HepG2 (cell line): ENCODE data around the gene SPTAN1. TPM values are rescaled to one million over a fixed set of nuclear protein-coding genes. Genes with fewer than 3 reads are reported as not detected.

Source experiments
- ATAC-seq: fragments of 200-7000 bp; cut with Tn5 transposase; 3 replicates; pipeline ENCODE4 v1.9.1; 2020; ENCODE audit warnings: mild to moderate bottlenecking, moderate library complexity
- BruUV-seq: library from RNA; stranded (reverse); fragments of 400-500 nt; replicated peaks from 2 replicates; lab custom pipeline; 2021; lab: Mats Ljungman, UMichigan
- CTCF ChIA-PET: fragments of 300-600 bp; formaldehyde crosslinking; extraction: SDS; loops from one replicate; lab custom pipeline; 2021; ENCODE audit warnings: low total read pairs, inconsistent platforms, low intra/inter-chr PET ratio; lab: Yijun Ruan, JAX
- POLR2A ChIA-PET: fragments of 350-600 bp; sonication (Branson Sonifier 250); formaldehyde crosslinking; loops from one replicate; lab custom pipeline; 2020; ENCODE audit warnings: antibody characterized with exemption, inconsistent platforms; lab: Yijun Ruan, JAX
- DNase-seq: peaks from one replicate; pipeline ENCODE4 v3.0.0-alpha.2; 2015; ENCODE audit warnings: low spot score
- FAIRE-seq: peaks from 3 replicates; lab custom pipeline; 2011; peaks lifted over from hg19 to GRCh38; lab: Jason Lieb, UNC
- H2AFZ ChIP-seq: one replicate; pipeline ENCODE4 v1.6.1; 2011; ENCODE audit warnings: low read length, inconsistent platforms
- H3K27ac ChIP-seq: fragments of 300-600 bp; 3 replicates; pipeline ENCODE4 v1.8.0; 2011; ENCODE audit warnings: mixed run types, mild to moderate bottlenecking, mixed read lengths, low read length, inconsistent platforms; ENCODE audit not compliant: insufficient read depth; ENCODE audit errors: extremely low read length
- H3K27me3 ChIP-seq, 2 experiments: fragments of 200-600 bp in 1 of 2; 2 replicates in 1 of 2; 3 replicates in 1 of 2; pipeline versions ENCODE4 v1.6.0 to v1.8.0; 2011; ENCODE audit warnings: low read length in 2 of 2, mild to moderate bottlenecking in 2 of 2, moderate library complexity in 2 of 2, inconsistent platforms in 1 of 2; ENCODE audit not compliant: insufficient read depth in 2 of 2, control insufficient read depth in 1 of 2
- H3K36me3 ChIP-seq, 2 experiments: fragments of 200-600 bp in 1 of 2; replicated peaks in 1 of 2; 2 replicates in 1 of 2; 3 replicates in 1 of 2; pipeline versions ENCODE4 v1.5.1 to v1.8.0; 2011; ENCODE audit warnings: low read length in 2 of 2, inconsistent platforms in 1 of 2; ENCODE audit not compliant: insufficient read depth in 2 of 2, control insufficient read depth in 1 of 2
- H3K4me1 ChIP-seq: 2 replicates; pipeline ENCODE4 v1.5.1; 2012; ENCODE audit warnings: low read length, inconsistent platforms; ENCODE audit not compliant: insufficient read depth
- H3K4me2 ChIP-seq: 2 replicates; pipeline ENCODE4 v1.6.0; 2011; ENCODE audit warnings: low read depth, low read length, inconsistent platforms
- H3K4me3 ChIP-seq, 3 experiments: fragments of 200-600 bp in 1 of 3; sonication (generic), shearing (Covaris generic) in 1 of 3; replicated peaks in 1 of 3; 2 replicates each; pipeline ENCODE4 v1.5.1; 2011 to 2016; ENCODE audit warnings: low read length in 3 of 3, inconsistent platforms in 2 of 3, low read depth in 2 of 3, mild to moderate bottlenecking in 2 of 3, control low read depth in 1 of 3, mixed read lengths in 1 of 3; ENCODE audit not compliant: insufficient read depth in 1 of 3
- H3K79me2 ChIP-seq: one replicate; pipeline ENCODE4 v1.6.1; 2011; ENCODE audit warnings: low read length, inconsistent platforms; ENCODE audit not compliant: insufficient read depth
- H3K9ac ChIP-seq: 2 replicates; pipeline ENCODE4 v1.6.0; 2011; ENCODE audit warnings: mild to moderate bottlenecking, low read depth, low read length, inconsistent platforms; ENCODE audit not compliant: insufficient read depth
- H3K9me3 ChIP-seq: 2 replicates; pipeline ENCODE4 v1.5.1; 2012; ENCODE audit warnings: mild to moderate bottlenecking, low read length
- H4K20me1 ChIP-seq: 2 replicates; pipeline ENCODE4 v1.6.0; 2011; ENCODE audit warnings: inconsistent platforms, mild to moderate bottlenecking, low read length, moderate library complexity; ENCODE audit not compliant: insufficient read depth
- BRF2 ChIP-seq: sonication (generic); formaldehyde crosslinking; IDR thresholded peaks from 2 replicates; pipeline ENCODE4 v1.8.1; 2022; ENCODE audit warnings: mild to moderate bottlenecking, missing genetic modification reagents
- DR1 ChIP-seq: sonication (generic); formaldehyde crosslinking; IDR thresholded peaks from 2 replicates; pipeline ENCODE4 v1.8.0; 2021; ENCODE audit warnings: mild to moderate bottlenecking, missing genetic modification reagents, inconsistent platforms
- HES4 ChIP-seq: sonication (generic); formaldehyde crosslinking; IDR thresholded peaks from 2 replicates; pipeline ENCODE4 v1.9.0; 2021; ENCODE audit warnings: mild to moderate bottlenecking, missing genetic modification reagents, borderline replicate concordance
- HMG20B ChIP-seq: conservative IDR thresholded peaks from 2 replicates; pipeline ENCODE4 v1.6.1; 2016; ENCODE audit warnings: missing genetic modification reagents, missing compliant biosample characterization
- MAFG ChIP-seq: sonication (generic); formaldehyde crosslinking; IDR thresholded peaks from 2 replicates; pipeline ENCODE4 v1.5.1; 2020; ENCODE audit warnings: mild to moderate bottlenecking, missing genetic modification reagents
- NFE2 ChIP-seq: sonication (generic); formaldehyde crosslinking; IDR thresholded peaks from 2 replicates; pipeline ENCODE4 v1.4.0; 2020; ENCODE audit warnings: missing genetic modification reagents
- NFE2L2 ChIP-seq: fragments of 150-350 bp; IDR thresholded peaks from 2 replicates; pipeline ENCODE4 v1.6.1; 2014; ENCODE audit warnings: low read length
- RBFOX2 ChIP-seq: fragments of 200-400 bp; formaldehyde crosslinking; IDR thresholded peaks from 2 replicates; pipeline ENCODE4 v1.6.1; 2017; ENCODE audit warnings: low read depth, mild to moderate bottlenecking, low read length
- TCF12 ChIP-seq, 2 experiments: fragments of 450-650 bp in 1 of 2; sonication (generic) in 1 of 2; formaldehyde crosslinking in 1 of 2; IDR thresholded peaks; 2 replicates each; pipeline versions ENCODE4 v1.6.1 to v1.8.0; 2017 to 2022; ENCODE audit warnings: antibody characterized with exemption in 1 of 2, mild to moderate bottlenecking in 1 of 2, missing genetic modification reagents in 1 of 2, moderate library complexity in 1 of 2
- ZBTB7B ChIP-seq: sonication (generic); formaldehyde crosslinking; IDR thresholded peaks from 2 replicates; pipeline ENCODE4 v1.4.0; 2020; ENCODE audit warnings: missing genetic modification reagents
- ZNF235 ChIP-seq: sonication (generic); formaldehyde crosslinking; IDR thresholded peaks from 2 replicates; pipeline ENCODE4 v1.8.1; 2023; ENCODE audit warnings: mild to moderate bottlenecking, missing genetic modification reagents, borderline replicate concordance
- ZNF720 ChIP-seq: sonication (generic); formaldehyde crosslinking; IDR thresholded peaks from 2 replicates; pipeline ENCODE4 v1.4.0; 2020; ENCODE audit warnings: missing genetic modification reagents
- ZNF724P ChIP-seq: sonication (generic); formaldehyde crosslinking; IDR thresholded peaks from 2 replicates; pipeline ENCODE4 v1.8.0; 2022; ENCODE audit warnings: missing genetic modification reagents, borderline replicate concordance
- WGBS: methylation state at CpG from one replicate; pipeline ENCODE4 v1.1.6; 2017; ENCODE audit warnings: low lambda C conversion rate; 5-methylcytosine and 5-hydroxymethylcytosine counted together
- in situ Hi-C: cut with HindIII; loops from 2 replicates; pipeline ENCODE4 v1.10.0; 2017; ENCODE audit warnings: low pct_unique_long_range_greater_than_20kb; ENCODE audit not compliant: extremely low pct_ligation_motif_present
- intact Hi-C: fragments of 100-400 bp; cut with micrococcal nuclease; formaldehyde crosslinking; loops from one replicate; pipeline ENCODE4 v1.10.0; 2022; ENCODE audit not compliant: unreplicated experiment
- polyA plus RNA-seq, 8 experiments: library from polyadenylated mRNA; depleted of rRNA in 3 of 8; stranded (reverse) in 7 of 8; unstranded in 1 of 8; fragments of >200 nt; fragmentation: Illumina TruSeq in 4 of 8; extraction: Trizol in 4 of 8; gene quantifications; 2 replicates each; pipeline versions ENCODE4 v1.2.1 to v1.2.3, GENCODE V29; 2011 to 2016; ENCODE audit warnings: low read depth in 4 of 8, missing spikeins in 1 of 8, mixed read lengths in 1 of 8; ENCODE audit not compliant: insufficient read depth in 1 of 8
- total RNA-seq, 5 experiments: library from RNA; depleted of rRNA; stranded (reverse); fragments of >200 nt; fragmentation: Illumina TruSeq; extraction: Trizol; gene quantifications; 2 replicates each; pipeline ENCODE4 v1.2.3, GENCODE V29; 2016; ENCODE audit warnings: low read depth in 1 of 5
- TF ChIP-seq, protein P1 (sequence below): sonication (generic); formaldehyde crosslinking; IDR thresholded peaks from 2 replicates; pipeline ENCODE4 v1.4.0; 2020; ENCODE audit warnings: missing genetic modification reagents
- TF ChIP-seq, protein P2 (sequence below): sonication (generic); formaldehyde crosslinking; IDR thresholded peaks from 2 replicates; pipeline ENCODE4 v1.4.0; 2020; ENCODE audit warnings: missing genetic modification reagents

Gene SPTAN1
- total and polyA plus RNA-seq, 2 of the 13 experiments (the other 11 are each of a cell fraction or from before 2014, with no cell fraction given), result 106 to 111 TPM

- Histone ChIP-seq H3K79me2 (peaks cover 11% of the 10 kb centered on the region), H3K4me3 (no peak overlapping the region), H3K27me3 (no peaks in the 10 kb centered on the region; a peak in 1 of 5 replicates), H3K4me1 (peaks cover 30% of the 10 kb centered on the region), H3K4me2 (no peak overlapping the region), H3K27ac (no peak overlapping the region), H2AFZ (no peak overlapping the region), H3K9me3 (no peaks in the 10 kb centered on the region), H3K9ac (no peak overlapping the region), H4K20me1 (peaks cover 8% of the 10 kb centered on the region; the same call in 1 of the 2 replicates), H3K36me3 (no peaks in the 10 kb centered on the region)
- no peak for DNase-seq
- CTCF ChIA-PET, result no interaction called here
- POLR2A ChIA-PET, result no interaction called here
- WGBS, result 78% methylated on average over 7 of the region's 7 CpGs
- BruUV-seq, result no TSS peak
- in situ Hi-C loops, result no loop called here
- ATAC-seq, result no peak
- FAIRE-seq, result no peak
- intact Hi-C loops, result no loop called here
- TF ChIP-seq ZNF724P, result no peak
- TF ChIP-seq, protein P1, sequence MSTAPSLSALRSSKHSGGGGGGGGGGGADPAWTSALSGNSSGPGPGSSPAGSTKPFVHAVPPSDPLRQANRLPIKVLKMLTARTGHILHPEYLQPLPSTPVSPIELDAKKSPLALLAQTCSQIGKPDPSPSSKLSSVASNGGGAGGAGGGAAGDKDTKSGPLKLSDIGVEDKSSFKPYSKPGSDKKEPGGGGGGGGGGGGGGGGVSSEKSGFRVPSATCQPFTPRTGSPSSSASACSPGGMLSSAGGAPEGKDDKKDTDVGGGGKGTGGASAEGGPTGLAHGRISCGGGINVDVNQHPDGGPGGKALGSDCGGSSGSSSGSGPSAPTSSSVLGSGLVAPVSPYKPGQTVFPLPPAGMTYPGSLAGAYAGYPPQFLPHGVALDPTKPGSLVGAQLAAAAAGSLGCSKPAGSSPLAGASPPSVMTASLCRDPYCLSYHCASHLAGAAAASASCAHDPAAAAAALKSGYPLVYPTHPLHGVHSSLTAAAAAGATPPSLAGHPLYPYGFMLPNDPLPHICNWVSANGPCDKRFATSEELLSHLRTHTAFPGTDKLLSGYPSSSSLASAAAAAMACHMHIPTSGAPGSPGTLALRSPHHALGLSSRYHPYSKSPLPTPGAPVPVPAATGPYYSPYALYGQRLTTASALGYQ (CRISPR knock-in tag), result no peak
- no peak for TF ChIP-seq ZNF720 (CRISPR knock-in tag)
- TF ChIP-seq ZNF235 (CRISPR knock-in tag), result no peak
- no peak for TF ChIP-seq BRF2 (CRISPR knock-in tag)
- TF ChIP-seq NFE2L2, result no peak
- no peak for TF ChIP-seq RBFOX2
- TF ChIP-seq, protein P2, sequence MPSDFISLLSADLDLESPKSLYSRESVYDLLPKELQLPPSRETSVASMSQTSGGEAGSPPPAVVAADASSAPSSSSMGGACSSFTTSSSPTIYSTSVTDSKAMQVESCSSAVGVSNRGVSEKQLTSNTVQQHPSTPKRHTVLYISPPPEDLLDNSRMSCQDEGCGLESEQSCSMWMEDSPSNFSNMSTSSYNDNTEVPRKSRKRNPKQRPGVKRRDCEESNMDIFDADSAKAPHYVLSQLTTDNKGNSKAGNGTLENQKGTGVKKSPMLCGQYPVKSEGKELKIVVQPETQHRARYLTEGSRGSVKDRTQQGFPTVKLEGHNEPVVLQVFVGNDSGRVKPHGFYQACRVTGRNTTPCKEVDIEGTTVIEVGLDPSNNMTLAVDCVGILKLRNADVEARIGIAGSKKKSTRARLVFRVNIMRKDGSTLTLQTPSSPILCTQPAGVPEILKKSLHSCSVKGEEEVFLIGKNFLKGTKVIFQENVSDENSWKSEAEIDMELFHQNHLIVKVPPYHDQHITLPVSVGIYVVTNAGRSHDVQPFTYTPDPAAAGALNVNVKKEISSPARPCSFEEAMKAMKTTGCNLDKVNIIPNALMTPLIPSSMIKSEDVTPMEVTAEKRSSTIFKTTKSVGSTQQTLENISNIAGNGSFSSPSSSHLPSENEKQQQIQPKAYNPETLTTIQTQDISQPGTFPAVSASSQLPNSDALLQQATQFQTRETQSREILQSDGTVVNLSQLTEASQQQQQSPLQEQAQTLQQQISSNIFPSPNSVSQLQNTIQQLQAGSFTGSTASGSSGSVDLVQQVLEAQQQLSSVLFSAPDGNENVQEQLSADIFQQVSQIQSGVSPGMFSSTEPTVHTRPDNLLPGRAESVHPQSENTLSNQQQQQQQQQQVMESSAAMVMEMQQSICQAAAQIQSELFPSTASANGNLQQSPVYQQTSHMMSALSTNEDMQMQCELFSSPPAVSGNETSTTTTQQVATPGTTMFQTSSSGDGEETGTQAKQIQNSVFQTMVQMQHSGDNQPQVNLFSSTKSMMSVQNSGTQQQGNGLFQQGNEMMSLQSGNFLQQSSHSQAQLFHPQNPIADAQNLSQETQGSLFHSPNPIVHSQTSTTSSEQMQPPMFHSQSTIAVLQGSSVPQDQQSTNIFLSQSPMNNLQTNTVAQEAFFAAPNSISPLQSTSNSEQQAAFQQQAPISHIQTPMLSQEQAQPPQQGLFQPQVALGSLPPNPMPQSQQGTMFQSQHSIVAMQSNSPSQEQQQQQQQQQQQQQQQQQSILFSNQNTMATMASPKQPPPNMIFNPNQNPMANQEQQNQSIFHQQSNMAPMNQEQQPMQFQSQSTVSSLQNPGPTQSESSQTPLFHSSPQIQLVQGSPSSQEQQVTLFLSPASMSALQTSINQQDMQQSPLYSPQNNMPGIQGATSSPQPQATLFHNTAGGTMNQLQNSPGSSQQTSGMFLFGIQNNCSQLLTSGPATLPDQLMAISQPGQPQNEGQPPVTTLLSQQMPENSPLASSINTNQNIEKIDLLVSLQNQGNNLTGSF (CRISPR knock-in tag), result no peak
- TF ChIP-seq NFE2 (CRISPR knock-in tag), result no peak
- no peak for TF ChIP-seq HMG20B
- no peak for TF ChIP-seq ZBTB7B (CRISPR knock-in tag)
- TF ChIP-seq TCF12 (IDR thresholded peaks at IDR 0.05), result no peak
- TF ChIP-seq TCF12 (CRISPR knock-in tag; IDR thresholded peaks at IDR 0.05), result no peak
- TF ChIP-seq DR1 (CRISPR knock-in tag), result no peak
- no peak for TF ChIP-seq MAFG (CRISPR knock-in tag)
- TF ChIP-seq HES4 (CRISPR knock-in tag), result no peak
These were observed 3.5 kb upstream of the SPTAN1 start for GRCh38 chr9:128548876-128549275.
